ENCODE data around the gene NARF. TPM values are rescaled to one million over a fixed set of nuclear protein-coding genes. Genes with fewer than 3 reads are reported as not detected.

The NARF gene
- total RNA-seq, 1 donor from 2014 or later: 69.2 TPM

DNA sequence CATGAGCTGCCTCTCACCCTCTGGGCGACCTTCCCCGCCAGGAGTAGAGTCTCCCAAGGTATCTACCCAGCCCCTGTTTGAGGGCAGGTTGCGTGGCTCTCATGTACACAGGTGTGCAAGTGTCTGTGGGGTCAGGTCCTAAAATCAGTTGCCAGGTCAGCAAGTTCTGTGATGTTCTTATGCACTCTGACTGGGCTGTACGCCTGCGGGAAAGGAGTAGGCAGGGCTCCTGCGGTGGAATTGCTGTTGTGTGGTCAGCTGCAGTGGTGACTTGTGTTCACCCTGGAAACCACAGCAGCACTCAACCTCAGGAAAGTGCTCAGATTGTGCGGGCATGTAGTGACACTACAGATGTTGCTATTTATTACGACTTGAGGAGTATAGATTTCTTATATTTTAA, 19.4 kb downstream of the NARF start:
- Histone ChIP-seq H3K4me1 (no peaks in the 10 kb centered on the region), H3K9me3 (replicated peaks) (no peaks in the 10 kb centered on the region), H3K27ac (replicated peaks) (no peak overlapping the region), H3K4me3 (no peak overlapping the region), H3K36me3 (peaks cover 99% of the 10 kb centered on the region), H3K27me3 (ENCODE audit: low read depth) (no peaks in the 10 kb centered on the region)
- intact Hi-C loops (cut with micrococcal nuclease): no loop called here
- TF ChIP-seq, protein P1, sequence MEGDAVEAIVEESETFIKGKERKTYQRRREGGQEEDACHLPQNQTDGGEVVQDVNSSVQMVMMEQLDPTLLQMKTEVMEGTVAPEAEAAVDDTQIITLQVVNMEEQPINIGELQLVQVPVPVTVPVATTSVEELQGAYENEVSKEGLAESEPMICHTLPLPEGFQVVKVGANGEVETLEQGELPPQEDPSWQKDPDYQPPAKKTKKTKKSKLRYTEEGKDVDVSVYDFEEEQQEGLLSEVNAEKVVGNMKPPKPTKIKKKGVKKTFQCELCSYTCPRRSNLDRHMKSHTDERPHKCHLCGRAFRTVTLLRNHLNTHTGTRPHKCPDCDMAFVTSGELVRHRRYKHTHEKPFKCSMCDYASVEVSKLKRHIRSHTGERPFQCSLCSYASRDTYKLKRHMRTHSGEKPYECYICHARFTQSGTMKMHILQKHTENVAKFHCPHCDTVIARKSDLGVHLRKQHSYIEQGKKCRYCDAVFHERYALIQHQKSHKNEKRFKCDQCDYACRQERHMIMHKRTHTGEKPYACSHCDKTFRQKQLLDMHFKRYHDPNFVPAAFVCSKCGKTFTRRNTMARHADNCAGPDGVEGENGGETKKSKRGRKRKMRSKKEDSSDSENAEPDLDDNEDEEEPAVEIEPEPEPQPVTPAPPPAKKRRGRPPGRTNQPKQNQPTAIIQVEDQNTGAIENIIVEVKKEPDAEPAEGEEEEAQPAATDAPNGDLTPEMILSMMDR (IDR thresholded peaks at IDR 0.05; ENCODE audit: borderline replicate concordance): no peak
- DNase-seq: no peak

DNA sequence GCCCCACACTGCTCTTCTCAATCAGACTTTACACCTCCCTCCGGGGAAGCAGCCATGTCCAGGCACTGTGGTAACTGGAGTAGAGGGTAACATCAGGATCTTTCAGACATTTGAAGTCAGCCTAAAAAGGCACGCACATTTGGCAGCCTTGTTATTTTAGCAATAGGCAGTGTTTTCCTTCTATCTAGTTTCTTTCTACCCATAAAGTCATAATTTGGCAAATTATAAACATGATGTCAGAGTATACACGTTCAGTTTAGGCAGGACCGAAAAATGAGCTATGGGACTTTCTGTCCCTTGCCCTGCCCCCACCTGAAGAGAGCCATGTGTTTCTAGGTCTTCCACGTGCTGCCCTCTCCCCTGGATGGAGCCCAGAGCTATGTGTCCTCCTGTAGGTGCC, 21.1 kb downstream of the NARF start:
- TF ChIP-seq, protein P1 (IDR thresholded peaks at IDR 0.05; ENCODE audit: borderline replicate concordance): no peak
- no peak for DNase-seq
- Histone ChIP-seq H3K36me3 (peaks cover 99% of the 10 kb centered on the region), H3K27ac (replicated peaks) (no peak overlapping the region), H3K4me1 (peaks cover 10% of the 10 kb centered on the region), H3K9me3 (replicated peaks) (no peaks in the 10 kb centered on the region), H3K4me3 (no peak overlapping the region), H3K27me3 (ENCODE audit: low read depth) (no peaks in the 10 kb centered on the region)
- intact Hi-C loops (cut with micrococcal nuclease): no loop called here

DNA sequence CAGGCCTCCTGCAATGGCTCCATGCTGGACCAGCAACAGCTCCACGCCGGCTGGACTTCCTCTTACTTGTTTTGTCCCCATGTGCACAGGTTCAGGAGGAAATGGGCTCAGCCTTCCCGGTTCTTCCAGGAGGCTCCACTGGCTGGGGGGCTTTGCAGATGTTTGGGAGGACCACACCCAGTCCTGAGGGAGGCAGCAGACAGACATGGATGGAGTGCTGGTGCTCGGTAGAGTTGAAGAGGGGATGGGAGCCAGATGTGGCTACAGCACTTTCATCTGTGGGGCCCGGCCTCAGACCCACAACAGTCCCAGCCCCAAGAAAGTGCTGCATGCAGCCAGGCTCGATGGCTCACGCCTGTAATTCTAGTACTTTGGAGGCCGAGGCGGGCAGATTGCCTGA, 21.8 kb downstream of the NARF start:
- peaks cover 10% of the 10 kb centered on the region for H3K4me1 ChIP-seq
- intact Hi-C loops (cut with micrococcal nuclease): no loop called here
- TF ChIP-seq, protein P1 (IDR thresholded peaks at IDR 0.05; ENCODE audit: borderline replicate concordance): no peak
- peaks cover 99% of the 10 kb centered on the region for H3K36me3 ChIP-seq
- no peak overlapping the region for H3K4me3 ChIP-seq
- no peaks in the 10 kb centered on the region for H3K27me3 ChIP-seq (ENCODE audit: low read depth)
- H3K27ac ChIP-seq (replicated peaks): no peak overlapping the region
- no peak for DNase-seq
- H3K9me3 ChIP-seq (replicated peaks): no peaks in the 10 kb centered on the region

DNA sequence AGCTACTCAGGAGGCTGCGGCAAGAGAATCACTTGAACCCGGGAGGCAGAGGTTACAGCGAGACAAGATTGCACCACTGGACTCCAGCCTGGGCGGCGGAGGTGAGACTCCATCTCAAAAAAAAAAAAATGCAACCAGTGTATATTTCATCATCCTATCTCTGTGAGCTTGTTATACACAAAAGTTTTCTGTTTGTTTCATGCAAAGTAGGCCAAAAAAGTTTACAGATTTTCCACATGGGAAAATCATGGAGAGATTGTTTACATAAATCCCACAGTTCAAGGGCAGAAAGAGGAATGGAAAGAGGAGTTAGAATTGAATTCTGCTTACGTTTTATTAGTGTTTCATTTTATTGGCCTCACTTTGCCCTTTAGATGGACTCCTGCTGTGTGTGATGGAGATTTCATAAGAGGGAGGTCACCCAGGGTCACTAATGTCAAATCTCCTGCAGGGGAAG, 24.7 kb downstream of the NARF start:
- Histone ChIP-seq H3K27me3 (ENCODE audit: low read depth) (no peaks in the 10 kb centered on the region), H3K27ac (replicated peaks) (peak overlapping the region; percentile 34), H3K9me3 (replicated peaks) (no peaks in the 10 kb centered on the region), H3K4me3 (no peak overlapping the region), H3K36me3 (peaks cover 100% of the 10 kb centered on the region), H3K4me1 (peaks cover 27% of the 10 kb centered on the region)
- no peak for DNase-seq
- intact Hi-C loops (cut with micrococcal nuclease): no loop called here
- TF ChIP-seq, protein P1 (IDR thresholded peaks at IDR 0.05; ENCODE audit: borderline replicate concordance): no peak

DNA sequence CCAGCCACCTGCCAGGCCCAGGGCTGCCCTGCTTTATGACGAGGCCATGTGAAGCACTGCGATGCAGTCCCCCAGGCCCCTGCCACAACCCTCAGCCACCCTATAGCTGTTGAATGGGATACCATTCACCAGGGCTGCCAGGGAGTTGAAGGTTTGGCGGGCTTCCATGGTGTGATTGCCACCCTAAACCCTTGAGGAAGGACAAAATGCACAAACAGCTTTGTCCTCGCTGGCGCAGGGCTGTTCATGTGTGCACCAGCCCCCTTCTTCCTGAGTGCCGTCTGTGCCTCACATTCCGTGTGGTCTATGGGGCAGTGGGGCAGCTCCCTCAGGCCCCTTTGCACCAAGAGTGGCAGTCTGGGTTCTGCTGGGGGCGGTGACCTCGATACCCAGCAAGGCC, 25.3 kb downstream of the NARF start:
- TF ChIP-seq, protein P1 (IDR thresholded peaks at IDR 0.05; ENCODE audit: borderline replicate concordance): no peak
- Histone ChIP-seq H3K36me3 (peaks cover 100% of the 10 kb centered on the region), H3K9me3 (replicated peaks) (no peaks in the 10 kb centered on the region), H3K27ac (replicated peaks) (peak overlapping the region; percentile 34), H3K4me1 (peaks cover 33% of the 10 kb centered on the region), H3K27me3 (ENCODE audit: low read depth) (no peaks in the 10 kb centered on the region), H3K4me3 (no peak overlapping the region)
- peak; percentile 37 for DNase-seq
- intact Hi-C loops (cut with micrococcal nuclease): no loop called here
